GM12878 (cell line): ENCODE measurements around the gene SHC3.

Experiments used
- BCL11A ChIP-seq: IDR thresholded peaks from 2 replicates; pipeline ENCODE4 v1.6.1; 2011; ENCODE audit warnings: low read depth, low read length
- CHD2 ChIP-seq: IDR thresholded peaks from 2 replicates; pipeline ENCODE4 v1.6.1; 2011; ENCODE audit warnings: low read depth, low read length, improper control_type of control experiment, borderline replicate concordance
- ESRRA ChIP-seq: IDR thresholded peaks from 2 replicates; pipeline ENCODE4 v1.6.1; 2012; ENCODE audit warnings: mild to moderate bottlenecking, low read length, improper control_type of control experiment
- TF ChIP-seq, protein P1 (sequence below), 3 experiments: IDR thresholded peaks in 2 of 3; conservative IDR thresholded peaks in 1 of 3; 2 replicates each; pipeline ENCODE4 v1.5.1; 2011; ENCODE audit warnings: low read depth in 3 of 3, low read length in 3 of 3, mild to moderate bottlenecking in 3 of 3, control low read depth in 2 of 3, moderate library complexity in 2 of 3, inconsistent platforms in 1 of 3, mixed read lengths in 1 of 3; ENCODE audit not compliant: control insufficient read depth in 2 of 3, insufficient read depth in 1 of 3; ENCODE audit errors: extremely low read depth in 1 of 3

DNA sequence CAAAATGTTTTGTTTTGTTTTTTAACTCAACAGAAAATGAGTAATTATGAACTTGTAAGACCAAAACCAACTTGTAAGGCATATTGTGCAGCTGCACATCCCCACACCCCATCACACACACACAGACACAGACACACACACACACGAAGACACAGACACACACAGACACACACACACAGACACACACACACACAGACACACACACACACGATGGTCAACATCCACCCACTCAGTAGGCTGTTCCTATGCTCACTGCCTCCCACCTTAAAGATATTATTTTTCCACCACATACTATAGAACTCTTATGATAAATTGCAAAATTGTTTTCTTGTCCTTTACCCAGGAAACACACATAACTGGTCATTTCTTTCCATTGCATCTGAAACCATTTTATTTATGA is 6.2 kb downstream of the SHC3 start:
- TF ChIP-seq, protein P1, sequence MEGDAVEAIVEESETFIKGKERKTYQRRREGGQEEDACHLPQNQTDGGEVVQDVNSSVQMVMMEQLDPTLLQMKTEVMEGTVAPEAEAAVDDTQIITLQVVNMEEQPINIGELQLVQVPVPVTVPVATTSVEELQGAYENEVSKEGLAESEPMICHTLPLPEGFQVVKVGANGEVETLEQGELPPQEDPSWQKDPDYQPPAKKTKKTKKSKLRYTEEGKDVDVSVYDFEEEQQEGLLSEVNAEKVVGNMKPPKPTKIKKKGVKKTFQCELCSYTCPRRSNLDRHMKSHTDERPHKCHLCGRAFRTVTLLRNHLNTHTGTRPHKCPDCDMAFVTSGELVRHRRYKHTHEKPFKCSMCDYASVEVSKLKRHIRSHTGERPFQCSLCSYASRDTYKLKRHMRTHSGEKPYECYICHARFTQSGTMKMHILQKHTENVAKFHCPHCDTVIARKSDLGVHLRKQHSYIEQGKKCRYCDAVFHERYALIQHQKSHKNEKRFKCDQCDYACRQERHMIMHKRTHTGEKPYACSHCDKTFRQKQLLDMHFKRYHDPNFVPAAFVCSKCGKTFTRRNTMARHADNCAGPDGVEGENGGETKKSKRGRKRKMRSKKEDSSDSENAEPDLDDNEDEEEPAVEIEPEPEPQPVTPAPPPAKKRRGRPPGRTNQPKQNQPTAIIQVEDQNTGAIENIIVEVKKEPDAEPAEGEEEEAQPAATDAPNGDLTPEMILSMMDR (IDR thresholded peaks at IDR 0.05 in 2 of 3, conservative IDR thresholded peaks at IDR 0.05 in 1 of 3; ENCODE audit: control insufficient read depth in 2 of 3, extremely low read depth in 1 of 3, insufficient read depth in 1 of 3, low read depth in 3 of 3, low read length in 3 of 3), result no peak
- TF ChIP-seq ESRRA (no peak), BCL11A (no peak), CHD2 (no peak)
